WTC11 (cell line): ENCODE results near the gene SHISAL2A. TPM values are rescaled to one million over a fixed set of nuclear protein-coding genes. Genes with fewer than 3 reads are reported as not detected.
A peak's percentile ranks its signal among the peaks of the same experiment; 100 is the strongest.

Source experiments
- ATAC-seq: fragments of 200-7000 bp; cut with Tn5 transposase; 2 replicates; pipeline ENCODE4 v1.10.0; 2021; ENCODE audit warnings: mild to moderate bottlenecking, moderate library complexity
- CTCF ChIA-PET: fragments of 300-600 bp; sonication (Branson Sonifier 250); formaldehyde crosslinking; loops from one replicate; lab custom pipeline; 2021; ENCODE audit warnings: antibody characterized with exemption; lab: Charles Lee
- POLR2A ChIA-PET: fragments of 350-600 bp; sonication (Branson Sonifier 250); formaldehyde crosslinking; loops from one replicate; lab custom pipeline; 2021; ENCODE audit warnings: antibody characterized with exemption; lab: Charles Lee
- DNase-seq: peaks from one replicate; pipeline ENCODE4 v3.0.0; 2021; ENCODE audit warnings: low spot score
- H3K27ac Mint-ChIP-seq: 2 replicates; pipeline ENCODE4 v1.8.0; 2021; ENCODE audit warnings: mixed read lengths
- H3K27me3 Mint-ChIP-seq: 2 replicates; pipeline ENCODE4 v1.8.0; 2021; ENCODE audit warnings: low read depth, mild to moderate bottlenecking, moderate library complexity, mixed read lengths
- H3K36me3 Mint-ChIP-seq: 2 replicates; pipeline ENCODE4 v1.8.0; 2021; ENCODE audit warnings: mixed read lengths
- H3K4me1 Mint-ChIP-seq: 2 replicates; pipeline ENCODE4 v1.8.0; 2022; ENCODE audit warnings: mixed read lengths
- H3K4me3 Mint-ChIP-seq: 2 replicates; pipeline ENCODE4 v1.8.0; 2021; ENCODE audit warnings: mild to moderate bottlenecking, moderate library complexity, mixed read lengths
- H3K9me3 Mint-ChIP-seq: 2 replicates; pipeline ENCODE4 v1.8.0; 2021; ENCODE audit warnings: mixed read lengths
- CREB1 ChIP-seq: sonication (generic); formaldehyde crosslinking; IDR thresholded peaks from 2 replicates; pipeline ENCODE4 v1.8.0; 2023; ENCODE audit warnings: mild to moderate bottlenecking, missing genetic modification reagents
- E2F5 ChIP-seq: sonication (generic); formaldehyde crosslinking; IDR thresholded peaks from 2 replicates; pipeline ENCODE4 v1.8.1; 2022; ENCODE audit warnings: mild to moderate bottlenecking, moderate library complexity, missing genetic modification reagents
- EMX1 ChIP-seq: fragments of 250-450 bp; sonication (Bioruptor Pico); IDR thresholded peaks from 2 replicates; pipeline ENCODE4 v1.8.0; 2021; ENCODE audit warnings: mild to moderate bottlenecking
- ESRRA ChIP-seq: sonication (generic); formaldehyde crosslinking; IDR thresholded peaks from 2 replicates; pipeline ENCODE4 v1.8.1; 2022; ENCODE audit warnings: mild to moderate bottlenecking, missing genetic modification reagents, borderline replicate concordance
- GABPB1 ChIP-seq: sonication (generic); formaldehyde crosslinking; IDR thresholded peaks from 2 replicates; pipeline ENCODE4 v1.8.1; 2023; ENCODE audit warnings: mild to moderate bottlenecking, missing genetic modification reagents
- HMGXB4 ChIP-seq: sonication (generic); formaldehyde crosslinking; IDR thresholded peaks from 2 replicates; pipeline ENCODE4 v1.8.1; 2023; ENCODE audit warnings: mild to moderate bottlenecking, moderate library complexity, missing genetic modification reagents
- SMAD3 ChIP-seq: sonication (generic); formaldehyde crosslinking; IDR thresholded peaks from 2 replicates; pipeline ENCODE4 v1.8.0; 2022; ENCODE audit warnings: missing genetic modification reagents, mild to moderate bottlenecking, borderline replicate concordance
- SP1 ChIP-seq: sonication (generic); formaldehyde crosslinking; conservative IDR thresholded peaks from 2 replicates; pipeline ENCODE4 v1.8.1; 2022; ENCODE audit warnings: missing genetic modification reagents
- TP53 ChIP-seq: sonication (generic); formaldehyde crosslinking; IDR thresholded peaks from 2 replicates; pipeline ENCODE4 v1.8.1; 2023; ENCODE audit warnings: mild to moderate bottlenecking, missing genetic modification reagents
- ZNF138 ChIP-seq: sonication (generic); formaldehyde crosslinking; conservative IDR thresholded peaks from 2 replicates; pipeline ENCODE4 v1.8.1; 2022; ENCODE audit warnings: mild to moderate bottlenecking, moderate library complexity, missing genetic modification reagents
- ZNF232 ChIP-seq: sonication (generic); formaldehyde crosslinking; IDR thresholded peaks from 2 replicates; pipeline ENCODE4 v1.8.0; 2022; ENCODE audit warnings: mild to moderate bottlenecking, missing genetic modification reagents
- ZNF423 ChIP-seq: fragments of 250-450 bp; sonication (Bioruptor Pico); IDR thresholded peaks from 2 replicates; pipeline ENCODE4 v2.1.2; 2022; ENCODE audit warnings: mild to moderate bottlenecking, moderate library complexity
- total RNA-seq: library from RNA; stranded (reverse); gene quantifications from 3 replicates; pipeline ENCODE4 v1.2.3, GENCODE V29; 2021
- TF ChIP-seq, protein P1 (sequence below): sonication (generic); formaldehyde crosslinking; IDR thresholded peaks from 2 replicates; pipeline ENCODE4 v1.8.1; 2023; ENCODE audit warnings: mild to moderate bottlenecking, missing genetic modification reagents
- TF ChIP-seq, protein P2 (sequence below): sonication (generic); formaldehyde crosslinking; conservative IDR thresholded peaks from 2 replicates; pipeline ENCODE4 v1.8.1; 2022; ENCODE audit warnings: mild to moderate bottlenecking, missing genetic modification reagents
- TF ChIP-seq, protein P3 (sequence below): sonication (generic); formaldehyde crosslinking; IDR thresholded peaks from 2 replicates; pipeline ENCODE4 v1.8.1; 2023; ENCODE audit warnings: mild to moderate bottlenecking, missing genetic modification reagents, moderate library complexity

SHISAL2A gene
- total RNA-seq, 1 experiment from 2014 or later = 1.4 TPM

- no peak within 1 kb of the TSS for H3K27ac Mint-ChIP-seq
- ATAC-seq = peak; percentile 57
- CTCF ChIA-PET = interaction anchor here (0.5 to 0.9 kb wide), 3 partner anchors 34 to 84 kb away, joined by 3 to 5 read pairs (median 3); no protein-coding TSS in a partner anchor
- H3K27me3 Mint-ChIP-seq = peaks cover 48% of the 10 kb centered on the region
- DNase-seq = peak; percentile 51
- no peaks in the 10 kb centered on the region for H3K36me3 Mint-ChIP-seq
- TF ChIP-seq E2F5 (CRISPR knock-in tag) (0 out of 2 replicates have a peak, but pooled peaks have one; percentile 31), ZNF138 (CRISPR knock-in tag) (0 out of 2 replicates have a peak, but pooled peaks have one; percentile 28), TP53 (CRISPR knock-in tag) (0 out of 2 replicates have a peak, but pooled peaks have one; percentile 25)
- TF ChIP-seq, protein P1, sequence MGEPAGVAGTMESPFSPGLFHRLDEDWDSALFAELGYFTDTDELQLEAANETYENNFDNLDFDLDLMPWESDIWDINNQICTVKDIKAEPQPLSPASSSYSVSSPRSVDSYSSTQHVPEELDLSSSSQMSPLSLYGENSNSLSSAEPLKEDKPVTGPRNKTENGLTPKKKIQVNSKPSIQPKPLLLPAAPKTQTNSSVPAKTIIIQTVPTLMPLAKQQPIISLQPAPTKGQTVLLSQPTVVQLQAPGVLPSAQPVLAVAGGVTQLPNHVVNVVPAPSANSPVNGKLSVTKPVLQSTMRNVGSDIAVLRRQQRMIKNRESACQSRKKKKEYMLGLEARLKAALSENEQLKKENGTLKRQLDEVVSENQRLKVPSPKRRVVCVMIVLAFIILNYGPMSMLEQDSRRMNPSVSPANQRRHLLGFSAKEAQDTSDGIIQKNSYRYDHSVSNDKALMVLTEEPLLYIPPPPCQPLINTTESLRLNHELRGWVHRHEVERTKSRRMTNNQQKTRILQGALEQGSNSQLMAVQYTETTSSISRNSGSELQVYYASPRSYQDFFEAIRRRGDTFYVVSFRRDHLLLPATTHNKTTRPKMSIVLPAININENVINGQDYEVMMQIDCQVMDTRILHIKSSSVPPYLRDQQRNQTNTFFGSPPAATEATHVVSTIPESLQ (CRISPR knock-in tag) = no peak
- TF ChIP-seq, protein P2, sequence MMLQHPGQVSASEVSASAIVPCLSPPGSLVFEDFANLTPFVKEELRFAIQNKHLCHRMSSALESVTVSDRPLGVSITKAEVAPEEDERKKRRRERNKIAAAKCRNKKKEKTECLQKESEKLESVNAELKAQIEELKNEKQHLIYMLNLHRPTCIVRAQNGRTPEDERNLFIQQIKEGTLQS (CRISPR knock-in tag) = no peak
- TF ChIP-seq, all 79 proteins: peak for 3
- POLR2A ChIA-PET = interaction anchor here (1.4 kb wide), 1 partner anchor 12 kb away, joined by 3 read pairs; no protein-coding TSS in a partner anchor
- Mint-ChIP-seq H3K4me1 (peaks cover 11% of the 10 kb centered on the region), H3K9me3 (0 out of 2 replicates have a peak, but pooled peaks cover 3% of the 10 kb centered on the region), H3K4me3 (peak within 1 kb of the TSS; percentile 72)
These were observed 30.7 kb upstream of the SHISAL2A start, which contains the start of gene GPX7 for GRCh38 chr1:52601991-52602855. GPX7 (plus strand) TSS chr1:52602371; CDS start chr1:52602410, 39 bp downstream.

DNA sequence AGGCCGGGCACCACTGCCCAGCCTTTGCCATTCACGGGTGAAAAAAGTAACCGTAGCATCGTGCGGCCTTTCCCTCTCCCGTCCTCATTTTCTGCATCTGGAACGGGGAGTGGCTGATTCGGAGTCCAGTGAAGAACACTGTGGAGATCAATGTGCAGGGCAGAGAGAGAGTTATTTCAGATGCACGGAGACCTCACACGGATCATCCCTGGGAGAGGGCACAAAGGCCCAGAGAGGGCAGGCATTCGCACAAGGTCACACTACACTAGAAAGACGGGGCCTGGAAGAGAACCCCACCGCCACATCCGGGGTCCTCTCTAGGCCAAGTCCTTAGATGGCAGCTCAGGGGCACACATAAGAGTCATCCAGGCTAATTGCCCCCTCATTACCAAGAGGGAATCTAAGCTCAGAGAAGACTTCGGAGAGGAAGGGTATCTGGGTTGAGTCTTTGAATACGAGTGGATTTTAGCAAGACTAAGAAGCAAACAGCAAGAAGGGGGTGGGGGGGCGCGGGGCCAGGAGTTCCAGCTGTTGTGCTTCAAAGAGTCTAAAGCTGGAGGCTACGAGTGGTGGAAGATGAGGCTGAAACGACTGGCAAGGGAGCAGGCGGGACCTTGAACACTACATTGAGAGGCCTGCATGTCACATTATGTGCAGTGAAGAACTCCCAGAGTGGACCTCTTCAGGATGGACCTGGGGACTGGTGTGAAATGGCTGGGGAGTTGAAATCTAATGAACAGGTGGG is 29.9 kb upstream of the SHISAL2A start:
- H3K4me3 Mint-ChIP-seq = peak overlapping the region; percentile 72
- no peak overlapping the region for H3K27ac Mint-ChIP-seq
- 0 out of 2 replicates have a peak, but pooled peaks cover 3% of the 10 kb centered on the region for H3K9me3 Mint-ChIP-seq
- H3K36me3 Mint-ChIP-seq = no peaks in the 10 kb centered on the region
- ChIA-PET POLR2A (no interaction called here), CTCF (interaction anchor here (0.5 kb wide), 1 partner anchor 79 kb away, joined by 5 read pairs; no protein-coding TSS in a partner anchor)
- DNase-seq (no peak), ATAC-seq (peak; percentile 6; the same call in 1 of the 2 replicates)
- TF ChIP-seq E2F5 (CRISPR knock-in tag) (0 out of 2 replicates have a peak, but pooled peaks have one; percentile 15), EMX1 (CRISPR knock-in tag) (no peak), SP1 (CRISPR knock-in tag) (no peak), ZNF232 (CRISPR knock-in tag) (no peak), ESRRA (no peak), GABPB1 (no peak), HMGXB4 (peak; percentile 49; the same call in 1 of the 2 replicates), CREB1 (CRISPR knock-in tag) (no peak), SMAD3 (CRISPR knock-in tag) (no peak), ZNF423 (CRISPR knock-in tag) (no peak)
- TF ChIP-seq, protein P3, sequence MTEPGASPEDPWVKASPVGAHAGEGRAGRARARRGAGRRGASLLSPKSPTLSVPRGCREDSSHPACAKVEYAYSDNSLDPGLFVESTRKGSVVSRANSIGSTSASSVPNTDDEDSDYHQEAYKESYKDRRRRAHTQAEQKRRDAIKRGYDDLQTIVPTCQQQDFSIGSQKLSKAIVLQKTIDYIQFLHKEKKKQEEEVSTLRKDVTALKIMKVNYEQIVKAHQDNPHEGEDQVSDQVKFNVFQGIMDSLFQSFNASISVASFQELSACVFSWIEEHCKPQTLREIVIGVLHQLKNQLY (CRISPR knock-in tag) = no peak
- TF ChIP-seq, protein P2 (CRISPR knock-in tag) = no peak
- H3K4me1 Mint-ChIP-seq = peaks cover 11% of the 10 kb centered on the region
- peaks cover 48% of the 10 kb centered on the region for H3K27me3 Mint-ChIP-seq
